K562 (cell line): ENCODE results near the gene SLC7A6. TPM values are rescaled to one million over a fixed set of nuclear protein-coding genes. Genes with fewer than 3 reads are reported as not detected.

Experiments
- CC2D1A ChIP-seq: fragments of 450-650 bp; IDR thresholded peaks from 2 replicates; pipeline ENCODE4 v1.6.1; 2017; ENCODE audit warnings: mild to moderate bottlenecking
- PHB ChIP-seq: fragments of 250-450 bp; sonication (Bioruptor Pico); IDR thresholded peaks from 2 replicates; pipeline ENCODE4 v1.5.0; 2021
- REST ChIP-seq, 2 experiments: fragments of 450-650 bp; formaldehyde crosslinking in 1 of 2; IDR thresholded peaks; 2 replicates each; pipeline versions ENCODE4 v1.4.0 to v1.6.1; 2014 to 2020; ENCODE audit warnings: mild to moderate bottlenecking in 2 of 2, borderline replicate concordance in 1 of 2, low read depth in 1 of 2
- ZBTB49 ChIP-seq: sonication (generic); formaldehyde crosslinking; IDR thresholded peaks from 2 replicates; pipeline ENCODE4 v1.8.0; 2022; ENCODE audit warnings: missing genetic modification reagents, mild to moderate bottlenecking, borderline replicate concordance
- polyA plus RNA-seq, 8 experiments: library from polyadenylated mRNA; depleted of rRNA in 4 of 8; stranded (reverse) in 5 of 8; unstranded in 3 of 8; fragments of >200 nt; fragmentation: Nextera tagmentation in 2 of 8; fragmentation: Illumina TruSeq in 1 of 8; extraction: Ambion mirVana in 2 of 8; extraction: Trizol in 1 of 8; gene quantifications; 2 replicates each; pipeline versions ENCODE4 v1.2.1 to v1.2.3, GENCODE V29; 2011 to 2014; ENCODE audit warnings: inconsistent platforms in 1 of 8, missing spikeins in 1 of 8
- total RNA-seq, 7 experiments: library from RNA; depleted of rRNA in 6 of 7; stranded (reverse); fragments of >200 nt in 6 of 7; fragmentation: Illumina TruSeq in 2 of 7; extraction: Trizol in 2 of 7; gene quantifications; 2 replicates each; pipeline versions ENCODE4 v1.2.1 to v1.2.3, GENCODE V29; 2011 to 2021; ENCODE audit warnings: low replicate concordance in 1 of 7

The SLC7A6 gene
- total and polyA plus RNA-seq, 9 of the 15 experiments (the other 6 are each of a cell fraction or from before 2014, with no cell fraction given) = 12.6 to 60.1 (median 29.8) TPM

GRCh38 chr16:68310437-68310773 is 46.1 kb downstream of the SLC7A6 start (continued):
- no peak for TF ChIP-seq ZBTB49 (CRISPR knock-in tag)
- no peak for TF ChIP-seq PHB (CRISPR knock-in tag)
- TF ChIP-seq CC2D1A = no peak
- TF ChIP-seq REST (IDR thresholded peaks at IDR 0.05; ENCODE audit: borderline replicate concordance) = no peak
- 0 out of 2 replicates have a peak, but pooled peaks have one; percentile 16 for TF ChIP-seq REST (CRISPR knock-in tag; IDR thresholded peaks at IDR 0.05; ENCODE audit: low read depth)
- TF ChIP-seq, all 486 proteins: peak for 8
